ENCODE results near the gene SMTN. TPM values are rescaled to one million over a fixed set of nuclear protein-coding genes. Genes with fewer than 3 reads are reported as not detected.
A peak's percentile ranks its signal among the peaks of the same experiment; 100 is the strongest.

Gene SMTN
- polyA plus RNA-seq, 1 of the 3 experiments (the other 2 are of a cell fraction), result 30.4 TPM

- Histone ChIP-seq H4K20me1 (ENCODE audit: insufficient read depth) (no peaks in the 10 kb centered on the region), H3K9me2 (no peaks in the 10 kb centered on the region), H3K27me3 (ENCODE audit: insufficient read depth) (no peaks in the 10 kb centered on the region), H3K36me3 (replicated peaks in 1 of 2; ENCODE audit: control insufficient read depth in 1 of 2, insufficient read depth in 2 of 2, low read length in 1 of 2) (peaks cover 12 to 41% of the 10 kb centered on the region in 2 experiments), H3K4me2 (no peak overlapping the region), H3F3A (replicated peaks; ENCODE audit: insufficient read depth) (no peaks in the 10 kb centered on the region), H2AFZ (ENCODE audit: low read depth) (no peak overlapping the region), H3K4me1 (ENCODE audit: control insufficient read depth in 1 of 2, insufficient read depth in 2 of 2, low read depth in 1 of 2, low read length in 1 of 2) (no peaks in the 10 kb centered on the region; a peak in 1 of 4 replicates), H3K79me2 (ENCODE audit: insufficient read depth) (no peaks in the 10 kb centered on the region), H3K9me3 (no peaks in the 10 kb centered on the region), H3K27ac (ENCODE audit: low read depth in 2 of 2, low read length in 1 of 2) (no peak overlapping the region), H3K4me3 (ENCODE audit: low read depth in 2 of 2, low read length in 1 of 2) (no peak overlapping the region), H3K9ac (no peak overlapping the region)
- CTCF ChIA-PET, result interaction anchor here (0.6 to 4.7 kb wide), 10 partner anchors 8 to 180 kb away, joined by 3 to 39 read pairs (median 4); partner anchors contain the start of genes SELENOM and SMTN
- DNase-seq, result peak; percentile 31
- TF ChIP-seq GATA2 (CRISPR knock-in tag; IDR thresholded peaks at IDR 0.05) (no peak), EP300 (IDR thresholded peaks at IDR 0.05; ENCODE audit: borderline replicate concordance in 1 of 2, low read depth in 1 of 2, low read length in 1 of 2) (no peak), CTCF (IDR thresholded peaks at IDR 0.05) (no peak), MEF2A (IDR thresholded peaks at IDR 0.05; ENCODE audit: borderline replicate concordance, low read depth) (no peak), NFIC (IDR thresholded peaks at IDR 0.05; ENCODE audit: borderline replicate concordance) (no peak), RAD21 (IDR thresholded peaks at IDR 0.05; ENCODE audit: low read length) (no peak), FOSL2 (IDR thresholded peaks at IDR 0.05; ENCODE audit: borderline replicate concordance, low read depth) (no peak), TCF12 (IDR thresholded peaks at IDR 0.05) (no peak), NRF1 (IDR thresholded peaks at IDR 0.05; ENCODE audit: low read depth, low read length) (no peak), YY1 (IDR thresholded peaks at IDR 0.05; ENCODE audit: low read depth) (no peak), RCOR1 (IDR thresholded peaks at IDR 0.05; ENCODE audit: low read length) (no peak), GABPA (IDR thresholded peaks at IDR 0.05; ENCODE audit: low read depth) (no peak)
- TF ChIP-seq, protein P1, sequence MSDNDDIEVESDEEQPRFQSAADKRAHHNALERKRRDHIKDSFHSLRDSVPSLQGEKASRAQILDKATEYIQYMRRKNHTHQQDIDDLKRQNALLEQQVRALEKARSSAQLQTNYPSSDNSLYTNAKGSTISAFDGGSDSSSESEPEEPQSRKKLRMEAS (IDR thresholded peaks at IDR 0.05; ENCODE audit: low read depth), result no peak
- TF ChIP-seq, protein P2, sequence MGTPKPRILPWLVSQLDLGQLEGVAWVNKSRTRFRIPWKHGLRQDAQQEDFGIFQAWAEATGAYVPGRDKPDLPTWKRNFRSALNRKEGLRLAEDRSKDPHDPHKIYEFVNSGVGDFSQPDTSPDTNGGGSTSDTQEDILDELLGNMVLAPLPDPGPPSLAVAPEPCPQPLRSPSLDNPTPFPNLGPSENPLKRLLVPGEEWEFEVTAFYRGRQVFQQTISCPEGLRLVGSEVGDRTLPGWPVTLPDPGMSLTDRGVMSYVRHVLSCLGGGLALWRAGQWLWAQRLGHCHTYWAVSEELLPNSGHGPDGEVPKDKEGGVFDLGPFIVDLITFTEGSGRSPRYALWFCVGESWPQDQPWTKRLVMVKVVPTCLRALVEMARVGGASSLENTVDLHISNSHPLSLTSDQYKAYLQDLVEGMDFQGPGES (IDR thresholded peaks at IDR 0.05; ENCODE audit: low read depth, low read length), result no peak
- 97% methylated on average over 10 of the region's 33 CpGs for WGBS (ENCODE audit: low lambda C conversion rate)
- POLR2A ChIA-PET, result interaction anchor here (1.0 to 1.2 kb wide), 3 partner anchors 8 to 12 kb away, joined by 3 to 7 read pairs (median 3); partner anchors contain the start of gene SMTN
Measured at GRCh38 chr22:31093086-31093850, 12.2 kb downstream of the SMTN start.

Data from SK-N-SH (cell line).